Lung (tissue), 10 donors: Measurements from ENCODE around the gene MZT2B. TPM values are rescaled to one million over a fixed set of nuclear protein-coding genes. Genes with fewer than 3 reads are reported as not detected.
"Not testable (repeated sequence)": the region's sequence is repeated elsewhere in the genome, so short reads cannot be mapped to it uniquely, and the experiment has no call there.

ENCODE experiments used
- ATAC-seq: fragments of 200-7000 bp; cut with Tn5 transposase; one replicate; pipeline ENCODE4 v1.9.1; 2020; ENCODE audit warnings: moderate number of reproducible peaks; ENCODE audit not compliant: insufficient read depth, low FRiP score
- DNase-seq, 3 donors: peaks; one replicate each; pipeline ENCODE4 v3.0.0-alpha.2; 2013 to 2017
- H3K27ac ChIP-seq, 2 donors: one replicate each; pipeline ENCODE4 v1.5.1; 2013; ENCODE audit warnings: mild to moderate bottlenecking in 2 of 2, moderate library complexity in 2 of 2, control low read depth in 1 of 2, inconsistent platforms in 1 of 2, low read depth in 1 of 2, low read length in 1 of 2
- H3K27me3 ChIP-seq, 3 donors: one replicate each; pipeline ENCODE4 v1.5.1; 2013; ENCODE audit warnings: low read length in 2 of 3; ENCODE audit not compliant: control insufficient read depth in 3 of 3, insufficient read depth in 3 of 3
- H3K36me3 ChIP-seq, 4 donors: one replicate each; pipeline ENCODE4 v1.5.1; 2013; ENCODE audit warnings: low read length in 4 of 4, mild to moderate bottlenecking in 1 of 4, moderate library complexity in 1 of 4; ENCODE audit not compliant: control insufficient read depth in 4 of 4, insufficient read depth in 4 of 4
- H3K4me1 ChIP-seq, 5 donors: one replicate each; pipeline ENCODE4 v1.5.1; 2013; ENCODE audit warnings: low read length in 5 of 5, mild to moderate bottlenecking in 2 of 5, moderate library complexity in 1 of 5; ENCODE audit not compliant: control insufficient read depth in 5 of 5, insufficient read depth in 5 of 5
- H3K4me3 ChIP-seq: one replicate; pipeline ENCODE4 v1.5.1; 2013; ENCODE audit warnings: mild to moderate bottlenecking, control low read depth, moderate library complexity
- H3K9ac ChIP-seq, 2 donors: one replicate each; pipeline ENCODE4 v1.5.1; 2013; ENCODE audit warnings: low read length in 2 of 2, control low read depth in 1 of 2; ENCODE audit not compliant: insufficient read depth in 1 of 2
- H3K9me3 ChIP-seq, 4 donors: one replicate each; pipeline ENCODE4 v1.5.1; 2013; ENCODE audit warnings: low read length in 3 of 4, mild to moderate bottlenecking in 1 of 4, moderate library complexity in 1 of 4; ENCODE audit not compliant: control insufficient read depth in 4 of 4, insufficient read depth in 3 of 4
- WGBS, 2 donors: extraction: QIAGEN DNeasy Blood & Tissue Kit; methylation state at CpG; one replicate each; pipeline ENCODE4 v1.1.7; 2013; 5-methylcytosine and 5-hydroxymethylcytosine counted together
- polyA plus RNA-seq, 2 donors: library from polyadenylated mRNA; stranded (reverse); fragments of 200-250 nt; gene quantifications; one replicate each; pipeline ENCODE4 v1.2.1, GENCODE V29; 2013
- total RNA-seq, 2 donors: library from RNA; depleted of rRNA in 1 of 2; stranded (reverse); fragments of >200 nt in 1 of 2; gene quantifications; one replicate each; pipeline ENCODE4 v1.2.1, GENCODE V29; 2014 to 2021
- donor health status: Bipolar disorder and iron deficiency.
- donor health status: healthy.
- donor health status: DM: yes; HTN: yes; CAD: no.

MZT2B gene
- total and polyA plus RNA-seq, 4 donors: 59.1 to 243 (median 189) TPM

- H3K27ac ChIP-seq, H3K27me3 ChIP-seq, H3K4me3 ChIP-seq, H3K4me1 ChIP-seq, ATAC-seq, H3K9ac ChIP-seq, H3K9me3 ChIP-seq, H3K36me3 ChIP-seq, DNase-seq: not testable (repeated sequence)
- WGBS, 2 donors: 82 to 90% methylated on average over 15 of the region's 15 CpGs
Measured at GRCh38 chr2:130138841-130139251, 43.2 kb upstream of the MZT2B start.

DNA sequence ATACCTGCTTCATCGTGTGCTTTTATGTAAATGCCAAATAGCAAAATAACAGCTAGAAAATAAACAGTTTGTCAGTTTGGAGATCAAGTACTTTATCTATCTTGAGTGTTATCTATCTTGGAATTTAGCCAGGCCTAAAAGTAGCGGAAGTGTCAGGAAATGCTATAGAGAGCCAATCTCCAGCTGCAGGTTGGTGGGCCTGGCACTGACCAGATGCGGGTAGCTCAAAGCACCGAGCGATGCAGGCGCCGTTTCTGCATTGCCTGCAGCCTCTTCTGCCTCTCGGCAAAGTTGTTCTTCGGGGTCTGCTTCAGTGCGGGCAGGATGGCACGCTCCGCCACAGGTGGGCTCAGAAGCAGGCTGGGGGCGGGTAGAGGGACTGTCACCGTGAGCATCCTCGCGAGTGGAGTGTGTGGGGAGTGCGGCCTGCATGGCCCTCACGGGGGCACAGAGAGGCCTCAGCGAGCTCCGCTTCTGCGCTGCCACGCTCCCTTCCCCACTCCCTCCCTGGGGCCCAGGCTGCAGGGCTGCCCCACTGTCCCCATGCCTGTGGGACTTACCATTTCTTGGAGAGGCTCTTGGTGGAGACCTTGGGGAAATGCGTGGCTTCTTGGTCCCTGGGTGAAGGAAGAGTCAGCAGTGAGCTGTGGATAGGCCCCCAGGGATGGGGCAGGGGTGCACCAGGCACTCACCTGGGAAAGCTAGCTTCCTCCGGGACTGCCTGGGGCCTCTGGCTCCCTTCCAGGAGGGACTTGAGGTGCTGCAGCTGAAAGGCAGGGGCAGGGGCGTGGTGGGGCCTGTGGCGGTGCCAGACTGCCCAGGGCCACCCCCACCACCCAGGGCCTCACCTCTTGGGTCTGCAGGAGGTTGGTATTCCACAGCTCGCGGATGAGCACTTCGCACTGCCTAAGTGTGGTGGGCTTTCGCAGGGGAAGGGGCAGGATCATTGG, 42.5 kb upstream of the MZT2B start:
- DNase-seq, ATAC-seq, H3K9me3 ChIP-seq, H3K9ac ChIP-seq, H3K27me3 ChIP-seq, H3K4me3 ChIP-seq, H3K27ac ChIP-seq, H3K4me1 ChIP-seq, H3K36me3 ChIP-seq: not testable (repeated sequence)
- WGBS, 2 donors: 85 to 90% methylated on average over 23 to 29 of the region's 30 CpGs

DNA sequence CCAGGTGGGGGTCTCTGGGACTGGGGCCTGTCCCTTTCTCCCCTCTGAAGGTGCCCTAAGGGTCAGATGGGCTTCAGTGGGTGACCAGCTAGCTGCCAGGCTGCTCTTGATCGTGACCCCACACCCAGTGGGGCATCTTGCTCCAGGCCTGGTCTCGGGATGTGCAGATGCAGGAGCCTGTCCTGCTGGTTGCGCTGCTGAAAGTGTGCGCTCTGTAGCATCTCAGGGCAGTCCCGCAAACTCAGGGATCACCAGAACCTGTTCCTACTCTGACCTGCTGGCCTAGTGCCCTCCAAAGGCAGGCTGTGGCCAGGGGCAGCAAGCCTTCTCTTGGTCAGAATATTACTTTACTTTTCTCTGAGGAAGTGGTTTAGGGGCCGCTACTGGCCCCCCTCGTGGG, 41.5 kb upstream of the MZT2B start:
- ATAC-seq, DNase-seq, H3K27me3 ChIP-seq, H3K27ac ChIP-seq, H3K9ac ChIP-seq, H3K9me3 ChIP-seq, H3K36me3 ChIP-seq, H3K4me3 ChIP-seq, H3K4me1 ChIP-seq: not testable (repeated sequence)
- WGBS, 2 donors: 85 to 87% methylated on average over 7 of the region's 7 CpGs

DNA sequence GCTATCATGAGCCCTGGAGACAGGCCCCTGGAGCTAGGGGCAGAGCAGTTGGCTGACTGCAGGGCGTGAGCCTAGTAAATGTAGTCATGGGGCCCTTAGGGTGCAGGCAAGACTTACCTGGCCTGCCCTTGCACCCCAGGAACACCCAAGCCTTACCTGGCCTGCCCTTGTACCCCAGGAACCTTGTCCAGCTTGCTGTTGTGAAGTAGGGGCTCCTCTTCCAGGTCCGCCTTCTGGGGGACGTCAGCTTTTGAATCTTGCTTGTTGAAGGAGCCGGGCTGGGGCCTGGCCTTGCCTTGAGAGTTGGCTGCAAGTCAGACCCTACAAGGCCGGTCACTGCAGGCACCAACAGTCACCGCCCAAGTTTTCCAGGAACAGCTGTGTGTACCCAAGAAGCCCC, 41.1 kb upstream of the MZT2B start:
- not testable (repeated sequence) for ATAC-seq, H3K27me3 ChIP-seq, H3K4me1 ChIP-seq, H3K36me3 ChIP-seq, H3K9ac ChIP-seq, DNase-seq, H3K27ac ChIP-seq, H3K4me3 ChIP-seq, H3K9me3 ChIP-seq
- 93 to 97% methylated on average over 3 to 4 of the region's 6 CpGs for WGBS, 2 donors

- not testable (repeated sequence) for DNase-seq, H3K4me3 ChIP-seq, H3K27me3 ChIP-seq, H3K4me1 ChIP-seq, H3K36me3 ChIP-seq, H3K27ac ChIP-seq, ATAC-seq, H3K9ac ChIP-seq, H3K9me3 ChIP-seq
- WGBS, 2 donors: 89 to 90% methylated on average over 17 to 18 of the region's 22 CpGs
Measured at GRCh38 chr2:130141645-130142370, 40.3 kb upstream of the MZT2B start.

GRCh38 chr2:130142396-130143265, 39.4 kb upstream of the MZT2B start:
- H3K27me3 ChIP-seq, DNase-seq, H3K9me3 ChIP-seq, H3K4me3 ChIP-seq, H3K9ac ChIP-seq, ATAC-seq, H3K27ac ChIP-seq, H3K4me1 ChIP-seq, H3K36me3 ChIP-seq: not testable (repeated sequence)
- 74 to 80% methylated on average over 13 of the region's 13 CpGs for WGBS, 2 donors

DNA sequence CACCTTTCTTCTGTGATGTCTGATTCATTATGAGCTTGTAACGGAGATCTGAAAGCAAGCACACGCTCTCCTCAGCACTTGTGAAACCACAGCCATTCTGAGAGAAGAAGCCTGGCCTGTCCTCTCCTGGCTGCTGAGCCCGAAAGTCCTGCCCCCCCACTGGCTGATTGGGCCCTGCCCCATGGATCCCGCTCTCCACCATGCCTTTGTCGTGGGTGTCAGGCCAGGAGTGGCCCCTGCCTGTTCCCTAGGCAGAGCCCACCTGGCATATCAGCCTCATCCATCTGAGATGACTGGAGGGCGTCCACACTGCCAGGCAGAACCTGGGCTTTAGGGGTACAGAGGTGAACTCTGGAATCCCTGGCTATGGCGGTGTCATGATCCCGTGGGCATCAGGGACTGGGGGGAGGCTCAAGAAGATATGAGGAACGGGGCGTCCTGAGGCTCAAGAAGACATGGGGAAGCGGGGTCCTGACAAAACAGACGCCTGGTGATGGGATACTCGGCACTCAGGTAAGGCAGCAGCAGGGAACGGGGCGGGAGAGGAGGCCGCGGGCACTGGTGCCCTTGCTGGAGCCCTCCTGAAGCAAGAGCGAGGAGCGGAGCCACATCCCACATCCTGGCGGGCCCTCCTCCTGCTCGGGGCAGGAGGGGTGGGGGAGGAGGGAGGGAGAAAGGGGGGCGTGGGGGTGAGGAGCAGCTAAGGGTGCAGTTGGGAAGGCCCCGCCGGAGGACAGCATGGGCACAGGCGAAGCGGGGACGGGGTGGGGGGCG, 38.6 kb upstream of the MZT2B start:
- peak in 1 of 3 donors; percentile 21 for DNase-seq

More for the DNA sequence above, 38.6 kb upstream of the MZT2B start:
- 37 to 40% methylated on average over 16 to 22 of the region's 28 CpGs for WGBS, 2 donors
- ATAC-seq, H3K27ac ChIP-seq, H3K4me3 ChIP-seq, H3K9me3 ChIP-seq, H3K4me1 ChIP-seq, H3K36me3 ChIP-seq, H3K9ac ChIP-seq, H3K27me3 ChIP-seq: not testable (repeated sequence)
